ENCODE results near the gene ANKRD61.

DNA sequence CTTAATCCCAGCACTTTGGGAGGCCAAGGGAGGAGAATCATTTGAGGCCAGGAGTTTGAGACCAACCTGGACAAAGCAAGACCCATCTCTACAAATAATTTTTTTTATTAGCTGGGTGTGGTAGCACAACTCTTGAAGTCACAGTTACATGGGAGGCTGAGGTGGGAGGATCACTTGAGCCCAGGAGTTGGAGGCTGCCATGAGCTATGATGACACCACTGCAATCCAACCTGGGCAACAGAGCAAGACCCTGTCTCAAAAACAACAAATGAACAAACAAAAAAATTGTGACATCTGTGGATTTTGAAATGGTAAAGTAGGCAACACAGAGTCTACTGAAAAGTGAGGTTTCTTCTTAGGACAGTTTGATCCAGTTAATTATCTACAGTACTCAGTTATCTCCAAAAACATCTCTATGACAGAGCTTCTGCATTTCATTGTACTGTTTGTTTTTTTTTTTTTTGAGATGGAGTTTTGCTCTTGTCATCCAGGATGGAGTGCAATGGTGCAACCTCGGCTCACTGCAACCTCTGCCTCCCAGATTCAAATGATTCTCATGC, 3.3 kb upstream of the ANKRD61 start:
- TF ChIP-seq, protein P1, sequence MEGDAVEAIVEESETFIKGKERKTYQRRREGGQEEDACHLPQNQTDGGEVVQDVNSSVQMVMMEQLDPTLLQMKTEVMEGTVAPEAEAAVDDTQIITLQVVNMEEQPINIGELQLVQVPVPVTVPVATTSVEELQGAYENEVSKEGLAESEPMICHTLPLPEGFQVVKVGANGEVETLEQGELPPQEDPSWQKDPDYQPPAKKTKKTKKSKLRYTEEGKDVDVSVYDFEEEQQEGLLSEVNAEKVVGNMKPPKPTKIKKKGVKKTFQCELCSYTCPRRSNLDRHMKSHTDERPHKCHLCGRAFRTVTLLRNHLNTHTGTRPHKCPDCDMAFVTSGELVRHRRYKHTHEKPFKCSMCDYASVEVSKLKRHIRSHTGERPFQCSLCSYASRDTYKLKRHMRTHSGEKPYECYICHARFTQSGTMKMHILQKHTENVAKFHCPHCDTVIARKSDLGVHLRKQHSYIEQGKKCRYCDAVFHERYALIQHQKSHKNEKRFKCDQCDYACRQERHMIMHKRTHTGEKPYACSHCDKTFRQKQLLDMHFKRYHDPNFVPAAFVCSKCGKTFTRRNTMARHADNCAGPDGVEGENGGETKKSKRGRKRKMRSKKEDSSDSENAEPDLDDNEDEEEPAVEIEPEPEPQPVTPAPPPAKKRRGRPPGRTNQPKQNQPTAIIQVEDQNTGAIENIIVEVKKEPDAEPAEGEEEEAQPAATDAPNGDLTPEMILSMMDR (IDR thresholded peaks at IDR 0.05): no peak
- no peak for TF ChIP-seq POLR2A (IDR thresholded peaks at IDR 0.05; ENCODE audit: low read depth)
